CD4-positive, alpha-beta T cell treated with Interleukin-21 for 1 hour (primary cell): Measurements from ENCODE around the gene SLC16A3.

Experiments used
- DNase-seq: peaks from one replicate; pipeline ENCODE4 v3.0.0-alpha.2; 2020

SLC16A3 gene

DNA sequence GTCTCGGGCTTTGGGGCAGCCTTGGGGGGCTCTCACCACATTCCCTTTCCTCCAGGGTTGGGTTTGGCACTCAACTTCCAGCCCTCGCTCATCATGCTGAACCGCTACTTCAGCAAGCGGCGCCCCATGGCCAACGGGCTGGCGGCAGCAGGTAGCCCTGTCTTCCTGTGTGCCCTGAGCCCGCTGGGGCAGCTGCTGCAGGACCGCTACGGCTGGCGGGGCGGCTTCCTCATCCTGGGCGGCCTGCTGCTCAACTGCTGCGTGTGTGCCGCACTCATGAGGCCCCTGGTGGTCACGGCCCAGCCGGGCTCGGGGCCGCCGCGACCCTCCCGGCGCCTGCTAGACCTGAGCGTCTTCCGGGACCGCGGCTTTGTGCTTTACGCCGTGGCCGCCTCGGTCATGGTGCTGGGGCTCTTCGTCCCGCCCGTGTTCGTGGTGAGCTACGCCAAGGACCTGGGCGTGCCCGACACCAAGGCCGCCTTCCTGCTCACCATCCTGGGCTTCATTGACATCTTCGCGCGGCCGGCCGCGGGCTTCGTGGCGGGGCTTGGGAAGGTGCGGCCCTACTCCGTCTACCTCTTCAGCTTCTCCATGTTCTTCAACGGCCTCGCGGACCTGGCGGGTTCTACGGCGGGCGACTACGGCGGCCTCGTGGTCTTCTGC, 8.4 kb downstream of the SLC16A3 start:
- no peak for DNase-seq

DNA sequence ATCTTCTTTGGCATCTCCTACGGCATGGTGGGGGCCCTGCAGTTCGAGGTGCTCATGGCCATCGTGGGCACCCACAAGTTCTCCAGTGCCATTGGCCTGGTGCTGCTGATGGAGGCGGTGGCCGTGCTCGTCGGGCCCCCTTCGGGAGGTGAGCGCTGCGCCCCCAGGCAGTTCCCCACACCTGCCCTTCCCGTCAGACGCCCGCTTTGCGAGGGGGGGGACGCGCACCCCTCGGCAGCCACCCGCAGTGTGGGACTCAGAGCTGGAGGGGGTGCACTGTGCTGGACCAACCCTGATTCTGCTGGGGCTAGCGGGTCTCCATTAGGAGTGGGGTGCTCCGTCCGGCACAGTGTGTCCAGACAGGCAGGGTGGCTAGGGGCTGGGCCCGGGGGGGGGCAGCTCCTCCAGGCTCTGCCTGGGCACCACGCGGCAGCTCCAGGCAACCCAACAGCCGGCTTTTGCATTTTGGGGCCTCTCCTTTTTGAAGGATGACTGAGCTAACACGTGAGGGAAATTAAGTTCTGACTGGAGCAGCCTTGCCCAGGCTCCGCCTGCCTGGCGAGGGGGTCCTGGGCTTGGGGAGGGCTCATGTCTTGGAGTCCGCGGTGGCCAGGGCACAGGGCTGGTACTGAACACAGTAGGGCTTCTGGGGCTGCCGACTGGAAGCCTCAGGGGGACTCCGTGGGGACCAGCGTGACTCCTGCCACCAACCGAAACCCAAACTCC, 9.1 kb downstream of the SLC16A3 start:
- no peak for DNase-seq

DNA sequence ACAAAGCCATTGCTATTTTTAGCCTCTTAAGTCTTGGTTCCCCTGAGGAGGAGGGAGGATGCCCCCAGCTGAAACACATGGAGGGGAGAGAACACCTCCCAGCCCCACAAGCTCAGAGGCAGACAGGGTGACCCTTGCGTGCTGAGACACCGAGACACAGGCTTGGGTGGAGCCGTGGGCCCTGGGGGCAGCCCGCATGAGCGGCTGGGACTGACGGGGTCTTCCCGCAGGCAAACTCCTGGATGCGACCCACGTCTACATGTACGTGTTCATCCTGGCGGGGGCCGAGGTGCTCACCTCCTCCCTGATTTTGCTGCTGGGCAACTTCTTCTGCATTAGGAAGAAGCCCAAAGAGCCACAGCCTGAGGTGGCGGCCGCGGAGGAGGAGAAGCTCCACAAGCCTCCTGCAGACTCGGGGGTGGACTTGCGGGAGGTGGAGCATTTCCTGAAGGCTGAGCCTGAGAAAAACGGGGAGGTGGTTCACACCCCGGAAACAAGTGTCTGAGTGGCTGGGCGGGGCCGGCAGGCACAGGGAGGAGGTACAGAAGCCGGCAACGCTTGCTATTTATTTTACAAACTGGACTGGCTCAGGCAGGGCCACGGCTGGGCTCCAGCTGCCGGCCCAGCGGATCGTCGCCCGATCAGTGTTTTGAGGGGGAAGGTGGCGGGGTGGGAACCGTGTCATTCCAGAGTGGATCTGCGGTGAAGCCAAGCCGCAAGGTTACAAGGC, 9.8 kb downstream of the SLC16A3 start:
- peak; percentile 80 for DNase-seq

DNA sequence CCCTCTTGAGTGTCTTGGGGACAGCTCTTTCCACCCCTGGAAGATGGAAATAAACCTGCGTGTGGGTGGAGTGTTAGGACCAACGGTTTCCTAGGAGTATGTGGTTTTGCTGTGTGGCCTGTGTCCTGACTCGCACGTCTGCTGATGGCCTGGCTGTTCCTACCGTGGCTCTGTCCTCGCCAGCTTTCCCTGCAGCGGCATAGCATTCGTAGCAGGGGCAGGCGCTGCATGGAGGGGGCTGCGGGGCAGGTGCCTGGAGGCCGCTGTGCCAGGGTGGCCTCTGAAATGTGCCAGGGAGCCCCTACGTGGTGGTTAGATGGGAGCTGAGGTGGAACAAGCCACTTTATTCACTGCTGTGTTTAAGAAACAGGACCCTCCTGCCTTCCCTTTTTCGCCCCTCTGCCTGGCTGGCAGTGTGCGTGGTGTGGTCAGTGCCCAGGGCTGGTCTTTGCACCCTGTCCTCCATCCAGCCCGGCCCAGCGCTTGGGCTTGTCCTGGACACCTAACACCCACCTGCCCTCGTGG, 10.6 kb downstream of the SLC16A3 start:
- DNase-seq: no peak

DNA sequence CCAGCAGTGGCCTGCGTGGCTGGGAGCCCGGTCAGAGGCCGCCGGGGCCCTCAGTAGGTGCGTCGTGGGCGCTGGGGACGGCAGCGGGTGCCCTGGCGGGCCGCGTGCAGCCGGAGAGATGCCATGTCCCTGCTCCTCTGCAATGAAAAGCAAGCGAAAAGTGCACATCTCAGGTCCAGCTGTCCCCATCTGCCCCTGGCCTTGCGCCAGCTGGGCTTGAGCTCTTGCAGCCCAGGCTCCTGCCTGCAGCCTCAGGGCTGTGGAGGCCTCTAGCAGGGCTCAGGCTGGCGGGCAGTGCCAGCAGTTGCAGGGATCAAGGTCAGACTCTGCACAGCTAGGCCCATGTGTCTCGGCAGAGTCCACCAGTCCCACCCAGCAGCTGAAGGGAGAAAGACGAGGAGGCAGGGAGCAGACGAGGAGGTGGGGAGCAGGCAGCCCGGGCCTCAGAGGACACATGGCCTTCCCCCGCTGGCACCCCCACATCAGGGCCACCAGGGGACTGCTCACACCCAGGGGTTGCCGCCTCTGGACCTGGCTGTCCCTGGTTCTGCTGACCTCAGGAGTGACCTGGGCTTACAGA, 11.2 kb downstream of the SLC16A3 start:
- DNase-seq: no peak

DNA sequence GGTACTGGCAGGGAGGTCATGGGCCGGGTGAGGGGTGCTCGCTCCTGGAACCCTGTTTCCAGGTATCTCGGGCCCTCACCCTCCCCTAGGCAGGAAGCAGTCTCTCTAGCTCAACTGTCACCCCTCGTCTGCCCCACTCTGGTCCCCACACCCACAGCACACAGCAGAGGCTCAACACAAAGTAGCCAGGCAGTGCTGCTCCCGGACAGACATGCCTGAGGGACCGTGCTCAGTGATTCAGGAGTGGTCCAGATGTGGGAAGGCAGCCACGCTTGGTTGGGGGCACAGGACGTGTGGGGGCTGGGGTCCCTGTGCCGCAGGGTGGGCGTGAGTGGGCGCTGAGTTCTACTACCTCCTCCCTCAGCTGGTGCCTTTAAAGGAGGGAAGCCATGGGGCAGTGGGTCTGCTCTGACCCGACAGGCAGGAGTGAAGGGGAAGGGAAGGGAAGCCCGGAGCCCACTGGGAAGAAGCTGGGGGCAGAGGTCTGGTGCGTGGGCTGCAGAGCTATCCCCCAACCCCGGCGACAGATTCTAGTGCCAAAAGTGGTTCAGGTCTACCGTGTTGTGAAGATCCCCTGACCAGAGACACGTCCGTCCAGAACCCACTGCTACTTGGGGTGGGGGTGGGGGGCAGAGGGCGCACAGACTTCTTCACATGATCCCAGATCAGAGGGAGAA, 11.8 kb downstream of the SLC16A3 start:
- no peak for DNase-seq

DNA sequence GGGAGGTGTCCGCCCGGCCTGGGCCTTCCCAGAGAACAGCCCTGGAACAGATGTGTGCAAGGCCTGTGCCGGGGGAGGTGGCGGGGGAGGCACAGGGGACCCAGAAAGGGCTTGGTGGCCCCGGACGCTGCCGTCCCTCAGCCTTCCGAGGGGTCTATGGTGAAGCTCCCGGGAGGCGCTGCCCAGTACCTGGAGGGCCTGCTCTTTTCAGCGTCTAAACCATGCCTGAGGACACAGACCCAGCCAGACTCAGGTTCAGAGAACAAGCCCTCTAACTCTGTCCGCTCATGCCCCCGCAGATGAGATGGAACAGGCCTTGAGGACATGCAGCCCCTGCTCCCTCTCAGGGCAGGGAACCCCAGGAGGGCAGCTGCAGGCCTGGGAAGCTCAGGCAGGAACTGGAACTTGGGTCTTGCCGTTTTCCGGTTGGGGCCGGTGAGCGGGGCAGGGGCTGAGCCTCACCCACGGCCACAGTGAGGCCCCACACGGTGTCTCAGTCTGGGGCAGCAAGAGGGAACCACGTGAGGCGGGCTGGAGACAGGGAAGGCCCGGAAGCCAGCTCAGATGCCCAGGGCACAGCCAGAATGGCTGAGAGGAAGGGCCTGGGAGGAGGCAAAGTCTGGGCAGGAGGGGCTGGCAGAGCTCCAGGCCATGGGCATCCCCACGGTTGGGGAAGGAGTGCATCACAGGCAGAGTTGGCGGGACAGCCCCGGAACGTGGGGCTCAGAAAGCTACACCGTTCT, 12.5 kb downstream of the SLC16A3 start:
- peak; percentile 35 for DNase-seq

DNA sequence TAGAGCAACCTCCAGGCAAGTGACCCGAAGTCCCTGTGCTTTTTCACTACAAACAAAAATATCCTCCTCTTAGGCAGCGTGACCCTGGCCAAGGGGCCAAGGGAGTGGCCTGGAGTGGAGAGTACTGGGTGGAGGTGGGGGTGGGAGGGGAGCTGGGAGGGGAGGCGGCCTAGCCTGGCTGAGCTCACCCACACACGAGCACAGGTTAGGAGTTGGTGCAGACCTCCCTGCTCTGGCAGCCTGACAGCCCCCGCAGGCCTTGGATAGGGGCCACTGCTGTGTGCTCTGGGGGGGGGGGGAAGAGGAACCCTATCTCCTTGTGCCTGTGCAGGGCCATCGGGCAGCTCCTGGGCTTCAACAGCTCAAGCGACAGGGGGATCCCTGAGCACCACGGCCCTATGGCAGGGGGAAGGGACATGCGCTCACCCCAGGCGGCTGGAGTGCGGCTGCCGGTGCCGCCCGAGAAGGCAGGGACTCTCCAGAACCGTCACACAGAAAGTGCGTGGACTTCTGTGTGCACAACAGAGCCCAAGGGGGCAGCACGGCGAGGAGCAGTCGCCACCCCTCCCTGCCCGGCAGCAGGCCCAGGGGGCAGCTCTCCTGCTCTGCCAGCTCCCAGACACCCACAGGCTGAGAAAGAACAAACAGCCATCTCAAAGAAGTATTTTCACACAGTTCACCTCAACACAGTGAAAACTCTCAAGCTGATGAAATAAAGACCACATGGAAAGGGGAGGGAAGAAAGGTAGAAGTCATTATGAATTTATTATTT, 13.3 kb downstream of the SLC16A3 start:
- DNase-seq: no peak

DNA sequence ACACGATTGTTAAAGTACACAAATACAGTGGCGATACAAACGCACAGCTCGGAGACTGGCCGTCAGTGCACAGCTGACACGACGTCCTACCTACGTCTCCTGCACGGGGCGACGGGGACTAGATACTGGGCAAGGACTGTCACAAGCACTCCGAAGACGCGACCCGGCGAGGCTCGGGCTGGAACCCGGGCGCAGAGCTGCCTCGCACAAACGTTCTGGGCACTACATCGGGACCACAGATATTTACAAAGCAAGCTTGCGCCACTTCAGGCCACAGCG, 13.8 kb downstream of the SLC16A3 start:
- DNase-seq: no peak

DNA sequence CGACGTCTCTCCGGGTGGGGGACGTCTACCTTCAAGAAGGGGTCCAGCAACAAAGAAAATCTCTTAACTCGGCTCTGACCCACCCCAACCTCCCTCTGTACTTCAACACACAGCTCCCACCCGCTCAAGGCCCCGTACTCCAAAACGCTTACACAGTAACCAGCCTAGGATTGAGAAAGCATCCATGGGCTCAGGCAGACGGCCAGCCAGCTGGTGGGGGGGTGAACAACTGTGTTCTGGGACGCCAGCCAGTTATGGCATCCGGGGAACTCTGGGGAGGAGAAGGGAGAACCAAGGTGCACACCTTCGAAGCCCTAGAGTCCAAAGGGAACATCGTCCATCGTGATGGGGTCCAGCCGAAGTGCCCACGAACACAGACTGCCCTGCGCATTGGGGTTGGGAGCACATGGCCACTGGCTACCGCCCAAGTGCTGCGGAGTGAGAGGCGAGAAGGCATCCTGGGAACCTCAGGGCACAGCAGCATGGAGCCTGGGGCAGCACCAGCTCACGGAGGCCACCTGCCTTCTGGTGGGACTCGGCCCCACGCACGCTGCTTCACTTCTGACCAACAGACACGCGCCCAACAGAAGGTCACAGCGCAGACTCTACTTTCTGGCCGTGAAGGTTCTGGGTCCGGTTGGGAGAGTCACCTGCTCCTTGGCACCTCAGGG, 14.3 kb downstream of the SLC16A3 start:
- no peak for DNase-seq

DNA sequence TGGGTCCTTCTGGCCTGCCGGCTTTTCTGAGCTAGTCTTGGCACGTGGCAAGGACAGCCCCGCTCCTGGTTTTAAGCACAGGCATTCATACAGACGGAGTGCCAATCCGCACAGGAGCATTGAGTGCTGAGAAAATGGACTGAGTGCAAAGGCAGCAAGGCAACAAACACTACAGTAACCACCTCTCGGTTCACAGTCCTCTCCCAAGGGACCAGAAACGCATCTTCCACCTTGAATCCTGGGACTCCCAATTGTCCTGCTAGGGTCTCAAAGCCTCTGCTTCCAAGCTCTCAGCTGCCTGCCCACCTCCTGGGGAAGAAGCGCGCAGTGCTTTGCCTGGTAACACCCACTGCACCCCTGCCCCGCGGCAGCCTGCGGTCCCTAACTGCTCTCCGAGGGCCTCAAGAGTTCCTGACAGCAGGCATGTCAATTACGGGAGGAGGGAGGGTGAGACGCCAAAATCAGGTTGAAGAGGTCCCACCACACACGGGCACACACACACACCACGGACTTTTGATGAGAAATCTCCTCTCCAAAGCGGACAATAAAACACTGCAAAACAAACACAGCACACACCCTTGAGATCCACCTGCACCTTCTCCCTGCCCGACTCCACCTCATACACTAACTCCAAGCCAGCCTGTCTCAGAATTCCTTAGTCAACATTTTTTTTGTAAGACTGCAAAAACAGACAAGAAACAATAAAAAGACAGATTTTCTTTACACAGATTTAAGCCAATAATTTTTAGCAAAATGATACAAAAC, 15.0 kb downstream of the SLC16A3 start:
- DNase-seq: no peak

DNA sequence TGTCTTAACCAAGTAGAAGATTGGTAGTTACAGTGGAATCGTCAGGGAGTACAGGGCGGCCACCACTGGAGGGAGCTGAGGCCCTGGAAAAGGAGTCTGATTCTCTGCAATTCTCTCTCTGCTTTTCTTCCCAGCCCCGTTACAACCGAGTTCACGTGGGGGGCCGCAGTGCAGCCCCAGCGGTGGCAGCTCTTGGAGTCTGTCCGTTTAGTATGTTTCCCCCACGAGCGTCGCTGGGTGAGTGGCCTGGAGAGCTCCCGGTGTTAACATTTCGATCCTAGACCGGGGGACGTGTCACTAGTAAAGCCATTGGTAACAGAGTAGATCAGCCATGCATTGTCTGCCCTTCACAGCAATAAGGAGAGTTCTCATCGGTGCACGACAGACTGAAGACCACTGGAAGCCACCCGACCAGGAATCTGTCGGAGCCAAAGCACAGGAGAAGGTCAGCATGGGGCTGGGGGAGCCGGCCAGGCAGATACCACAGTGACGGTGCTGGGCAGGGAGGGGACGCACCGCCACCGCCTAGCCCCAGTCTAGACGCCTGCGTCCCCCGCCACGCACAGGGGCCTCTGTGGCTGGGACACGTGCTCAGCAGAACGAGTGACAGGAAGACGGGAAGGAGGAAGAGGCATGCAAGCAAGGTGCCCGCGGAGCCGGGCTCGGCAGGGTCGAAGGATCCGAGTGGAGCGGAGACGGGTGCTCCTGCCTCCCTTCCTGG, 15.7 kb downstream of the SLC16A3 start:
- DNase-seq: no peak

DNA sequence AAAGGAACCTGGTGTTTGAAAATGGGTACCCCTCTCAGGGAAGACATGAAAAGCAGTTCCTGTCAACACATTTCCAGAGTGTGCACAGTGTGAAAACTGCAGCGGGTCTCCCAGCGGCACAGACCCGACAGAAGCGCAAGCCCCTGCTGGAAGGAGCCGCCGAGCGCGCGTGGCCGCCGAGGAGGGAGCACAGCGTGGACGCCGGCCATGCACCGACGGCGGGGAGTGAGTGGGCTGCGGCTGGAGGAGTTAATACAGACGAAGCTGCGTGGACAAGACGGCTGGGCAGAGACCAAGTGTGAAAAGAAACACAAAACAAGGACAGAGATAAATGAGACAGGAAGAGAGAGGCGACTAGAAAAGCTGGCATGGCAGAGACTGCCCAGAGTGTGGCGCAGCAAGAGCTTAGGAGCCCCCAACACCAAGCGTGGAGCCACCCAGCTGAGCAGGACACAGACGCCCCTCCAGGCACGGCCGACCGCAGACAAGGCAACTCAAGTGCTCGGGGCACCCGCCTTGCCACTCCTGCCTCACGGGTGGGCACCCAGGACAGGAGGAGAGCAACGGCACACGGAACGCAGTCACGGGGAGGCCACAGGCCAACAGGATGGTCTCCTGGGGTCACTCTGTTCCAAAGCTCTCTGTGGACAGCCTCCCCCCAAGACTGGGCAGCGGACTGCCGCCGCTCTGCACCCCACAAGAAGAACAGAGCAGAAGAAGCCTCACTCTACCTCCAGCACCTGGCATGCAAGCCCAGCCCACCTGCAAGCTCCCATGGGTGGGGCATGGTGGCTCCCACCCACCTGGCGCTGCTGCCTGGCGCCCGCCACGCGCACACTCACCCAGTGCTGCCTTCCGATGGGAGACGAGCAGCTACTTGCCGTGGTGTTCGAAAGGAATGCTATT, 16.5 kb downstream of the SLC16A3 start:
- DNase-seq: no peak

DNA sequence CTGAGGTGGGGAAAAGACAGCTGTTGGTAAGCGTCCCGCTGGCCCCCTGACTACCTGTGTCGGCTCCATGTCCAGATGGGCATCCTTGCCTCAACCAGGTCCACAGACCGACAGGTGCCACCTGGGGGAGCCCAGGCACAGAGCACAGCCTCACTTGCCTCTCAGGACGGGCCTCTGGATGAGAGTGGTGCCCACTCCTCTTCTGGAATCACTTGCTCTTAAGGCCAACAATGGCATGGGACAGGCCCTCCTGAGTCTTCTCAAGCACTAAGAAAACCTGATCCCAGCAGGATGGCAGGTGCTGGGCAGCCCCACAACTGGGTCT, 17.2 kb downstream of the SLC16A3 start:
- no peak for DNase-seq

DNA sequence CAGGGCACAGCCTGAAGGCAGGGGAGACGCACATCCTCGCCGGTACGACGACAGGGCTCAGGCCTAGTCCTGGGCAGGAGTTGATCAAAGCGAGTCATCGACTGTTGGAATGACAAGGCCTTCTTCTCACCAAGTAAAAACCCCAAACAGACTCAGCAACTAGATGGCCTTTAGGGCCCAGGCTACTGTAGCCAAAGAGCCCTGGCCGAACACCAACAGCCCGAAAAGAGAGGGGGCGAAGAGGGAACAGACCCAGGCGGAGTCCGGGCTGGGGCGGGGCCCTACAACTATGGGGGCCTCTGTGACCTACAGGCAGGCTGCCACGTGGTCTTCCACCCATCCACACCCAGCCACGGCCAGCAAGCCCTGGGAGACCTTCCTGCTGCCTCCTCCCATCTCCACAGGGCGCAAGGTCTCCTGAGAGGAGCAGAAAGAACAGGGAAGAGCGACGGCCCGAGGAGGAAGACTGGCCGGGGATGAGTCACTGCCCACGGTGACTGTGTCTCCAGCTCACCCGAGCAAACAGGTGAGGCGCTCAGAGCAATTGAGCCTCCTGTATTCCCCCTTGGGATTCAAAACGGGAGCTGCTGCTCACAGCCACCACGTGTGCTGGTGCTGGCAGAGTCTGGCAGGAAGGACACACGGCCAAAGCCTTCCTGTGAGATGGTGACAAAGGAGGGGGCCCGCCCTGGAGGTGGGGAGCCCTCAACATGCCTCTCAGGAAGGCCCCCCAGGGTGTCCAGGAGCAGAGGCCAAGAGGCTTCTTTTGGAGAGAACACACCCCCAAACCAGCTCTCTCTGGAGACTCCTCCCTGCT, 17.7 kb downstream of the SLC16A3 start:
- no peak for DNase-seq

DNA sequence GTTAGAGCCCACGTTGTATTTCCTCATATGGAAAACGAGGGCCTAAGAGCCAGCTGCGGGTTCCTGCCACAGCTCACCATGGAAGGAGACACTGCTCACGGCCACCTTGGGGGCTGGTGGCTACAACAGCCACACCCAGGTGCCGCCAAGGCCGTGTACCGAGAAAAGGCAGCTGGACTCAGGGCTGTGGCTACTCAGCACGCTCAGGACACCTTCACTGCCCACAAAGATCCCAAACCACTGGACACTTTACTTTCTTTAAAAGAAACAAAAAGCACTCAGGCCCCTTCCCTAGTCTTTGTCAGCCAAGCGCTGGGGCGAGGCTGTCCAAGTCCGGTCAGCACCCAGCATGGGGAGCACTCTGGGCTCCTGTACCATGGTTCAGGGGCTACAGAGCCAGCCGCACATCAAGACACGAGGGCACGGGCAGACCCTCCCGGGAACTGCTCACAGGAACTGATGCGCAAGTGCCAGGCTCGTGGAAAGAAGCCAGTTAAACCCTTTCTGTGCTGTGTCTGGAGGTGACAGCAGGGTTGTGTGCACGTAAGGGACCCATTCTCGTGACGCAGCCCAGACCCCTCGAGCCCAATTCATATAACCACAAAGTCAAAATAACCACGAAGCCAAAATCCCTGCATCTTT, 18.5 kb downstream of the SLC16A3 start:
- no peak for DNase-seq
